Measurements from ENCODE around the gene SMAD6.

The SMAD6 gene

DNA sequence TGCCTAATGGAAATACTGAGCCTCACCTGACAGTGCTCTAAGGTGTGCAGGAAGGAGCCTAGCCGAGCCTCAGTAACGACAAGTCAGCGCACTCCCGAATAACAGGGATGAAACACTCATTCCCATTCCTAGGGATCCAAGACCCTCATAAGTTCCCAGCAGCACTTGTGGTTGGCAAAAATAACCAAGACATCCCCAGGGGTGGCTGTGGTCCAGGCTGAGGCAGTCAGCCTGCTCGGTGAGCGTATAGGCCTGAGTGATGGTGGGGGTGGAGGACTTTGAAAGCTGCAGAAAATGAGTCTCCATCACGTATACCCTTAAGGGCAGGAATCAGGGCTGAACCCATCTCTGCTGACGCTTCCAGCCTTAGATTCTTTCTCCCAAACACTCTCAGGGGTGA lies 120.1 kb downstream of the SMAD6 start:
- no CpG with 5 or more reads among the region's 8 CpGs for WGBS (ENCODE audit: extremely low coverage, insufficient coverage, insufficient read length)
- Histone ChIP-seq H3K18ac (ENCODE audit: low read length) (no peak overlapping the region), H3K4me2 (ENCODE audit: low read length) (no peak overlapping the region), H3K9ac (ENCODE audit: low read length) (no peak overlapping the region), H3K4ac (ENCODE audit: low read depth, low read length) (no peak overlapping the region), H3K27me3 (ENCODE audit: insufficient read depth, low read length) (no peaks in the 10 kb centered on the region), H3K79me1 (ENCODE audit: low read length) (peaks cover 12% of the 10 kb centered on the region), H3K23ac (ENCODE audit: low read length) (no peak overlapping the region), H3K79me2 (ENCODE audit: control insufficient read depth, insufficient read depth, low read length, poor library complexity) (no peaks in the 10 kb centered on the region), H3K27ac (ENCODE audit: low read depth, low read length) (no peak overlapping the region), H2BK12ac (ENCODE audit: low read length) (peak overlapping the region; percentile 15), H2AFZ (ENCODE audit: insufficient read depth, low read length, poor library complexity) (no peak overlapping the region), H3K4me1 (ENCODE audit: control insufficient read depth in 1 of 2, insufficient read depth in 2 of 2, low read length in 2 of 2) (peaks cover 11 to 18% of the 10 kb centered on the region in 2 experiments), H2AK5ac (ENCODE audit: low read length) (no peak overlapping the region), H3K4me3 (ENCODE audit: low read depth, low read length) (no peak overlapping the region), H3K9me3 (ENCODE audit: insufficient read depth, low read depth, low read length) (no peaks in the 10 kb centered on the region), H3K14ac (ENCODE audit: low read length) (peak overlapping the region; percentile 9), H3K36me3 (ENCODE audit: control insufficient read depth in 1 of 2, insufficient read depth in 2 of 2, low read length in 2 of 2) (no peaks in the 10 kb centered on the region), H4K8ac (ENCODE audit: low read depth, low read length) (no peak overlapping the region), H4K12ac (ENCODE audit: low read depth, low read length) (no peak overlapping the region), H4K91ac (ENCODE audit: low read depth, low read length) (peak overlapping the region; percentile 9), H2BK120ac (ENCODE audit: insufficient read depth, low read length, poor library complexity) (peak overlapping the region; percentile 26), H2BK5ac (ENCODE audit: low read depth, low read length, poor library complexity) (no peak overlapping the region)
- no peak for DNase-seq

DNA sequence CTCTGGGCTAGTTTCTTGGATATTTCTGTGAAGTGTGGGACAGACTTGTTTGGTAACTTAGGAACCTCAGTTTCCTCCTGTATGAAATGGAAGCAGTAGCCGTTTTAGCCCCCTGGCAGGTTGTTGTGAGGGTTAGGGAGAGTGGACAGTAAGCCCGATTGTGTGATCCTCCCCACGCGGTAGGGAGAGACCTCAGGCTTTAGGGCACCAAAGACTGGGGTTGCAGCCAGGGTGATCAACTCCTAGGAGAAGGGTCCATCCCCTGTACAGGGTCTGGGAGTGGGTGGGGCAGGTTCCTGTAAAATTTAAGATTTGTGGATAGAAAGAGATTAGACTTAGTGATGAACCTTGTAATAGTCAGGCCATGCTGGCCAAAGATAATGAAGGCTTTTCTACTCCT lies 120.5 kb downstream of the SMAD6 start:
- H3K4ac ChIP-seq (ENCODE audit: low read depth, low read length), result no peak overlapping the region
- no peak overlapping the region for H4K12ac ChIP-seq (ENCODE audit: low read depth, low read length)
- H2BK12ac ChIP-seq (ENCODE audit: low read length), result peak overlapping the region; percentile 15
- H3K9me3 ChIP-seq (ENCODE audit: insufficient read depth, low read depth, low read length), result no peaks in the 10 kb centered on the region
- no peak for DNase-seq
- H3K4me1 ChIP-seq (ENCODE audit: control insufficient read depth in 1 of 2, insufficient read depth in 2 of 2, low read length in 2 of 2), result peaks cover 11 to 18% of the 10 kb centered on the region in 2 experiments
- H3K4me3 ChIP-seq (ENCODE audit: low read depth, low read length), result no peak overlapping the region
- peak overlapping the region; percentile 20 for H2BK120ac ChIP-seq (ENCODE audit: insufficient read depth, low read length, poor library complexity)
- H3K9ac ChIP-seq (ENCODE audit: low read length), result no peak overlapping the region
- no peak overlapping the region for H3K23ac ChIP-seq (ENCODE audit: low read length)
- H3K79me1 ChIP-seq (ENCODE audit: low read length), result peaks cover 12% of the 10 kb centered on the region
- no peak overlapping the region for H2BK5ac ChIP-seq (ENCODE audit: low read depth, low read length, poor library complexity)
- peak overlapping the region; percentile 50 for H2AK5ac ChIP-seq (ENCODE audit: low read length)
- no peaks in the 10 kb centered on the region for H3K27me3 ChIP-seq (ENCODE audit: insufficient read depth, low read length)
- H3K18ac ChIP-seq (ENCODE audit: low read length), result no peak overlapping the region
- no peaks in the 10 kb centered on the region for H3K79me2 ChIP-seq (ENCODE audit: control insufficient read depth, insufficient read depth, low read length, poor library complexity)
- no peak overlapping the region for H3K4me2 ChIP-seq (ENCODE audit: low read length)
- H2AFZ ChIP-seq (ENCODE audit: insufficient read depth, low read length, poor library complexity), result no peak overlapping the region
- peak overlapping the region; percentile 9 for H3K14ac ChIP-seq (ENCODE audit: low read length)
- no peak overlapping the region for H4K8ac ChIP-seq (ENCODE audit: low read depth, low read length)
- H3K36me3 ChIP-seq (ENCODE audit: control insufficient read depth in 1 of 2, insufficient read depth in 2 of 2, low read length in 2 of 2), result no peaks in the 10 kb centered on the region
- WGBS (ENCODE audit: extremely low coverage, insufficient coverage, insufficient read length), result no CpG with 5 or more reads among the region's 4 CpGs
- no peak overlapping the region for H3K27ac ChIP-seq (ENCODE audit: low read depth, low read length)
- peak overlapping the region; percentile 9 for H4K91ac ChIP-seq (ENCODE audit: low read depth, low read length)

DNA sequence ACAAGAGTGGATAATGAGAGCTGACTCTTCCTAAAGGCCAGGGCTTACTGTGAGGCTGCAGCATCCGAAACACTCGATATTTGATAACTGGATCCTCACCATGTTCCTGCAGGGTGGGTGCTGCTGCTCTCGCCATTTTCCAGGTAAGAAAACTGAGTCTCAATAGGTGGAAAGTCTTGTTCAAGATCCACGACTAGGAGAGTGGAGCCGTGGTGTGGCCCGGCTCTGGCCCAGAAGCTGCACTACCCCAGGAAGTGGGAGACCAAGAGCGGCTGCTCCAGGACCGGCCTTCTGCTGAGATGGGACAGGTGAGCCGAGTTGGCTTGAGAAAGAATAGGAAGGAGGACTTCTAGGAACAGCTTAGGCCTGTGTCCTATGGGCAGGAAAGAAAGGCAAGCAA lies 121.6 kb downstream of the SMAD6 start:
- no CpG with 5 or more reads among the region's 9 CpGs for WGBS (ENCODE audit: extremely low coverage, insufficient coverage, insufficient read length)

GRCh38 chr15:66824424-66824823 lies 122.4 kb downstream of the SMAD6 start:
- no peak overlapping the region for H3K23ac ChIP-seq (ENCODE audit: low read length)
- no peak overlapping the region for H3K4me2 ChIP-seq (ENCODE audit: low read length)
- H3K4me1 ChIP-seq (ENCODE audit: control insufficient read depth in 1 of 2, insufficient read depth in 2 of 2, low read length in 2 of 2), result peaks cover 11 to 18% of the 10 kb centered on the region in 2 experiments
- H4K8ac ChIP-seq (ENCODE audit: low read depth, low read length), result no peak overlapping the region
- H3K4me3 ChIP-seq (ENCODE audit: low read depth, low read length), result no peak overlapping the region
- no peaks in the 10 kb centered on the region for H3K36me3 ChIP-seq (ENCODE audit: control insufficient read depth in 1 of 2, insufficient read depth in 2 of 2, low read length in 2 of 2)
- H3K9me3 ChIP-seq (ENCODE audit: insufficient read depth, low read depth, low read length), result no peaks in the 10 kb centered on the region
- peak overlapping the region; percentile 67 for H2BK12ac ChIP-seq (ENCODE audit: low read length)
- no peak overlapping the region for H4K91ac ChIP-seq (ENCODE audit: low read depth, low read length)
- H2AFZ ChIP-seq (ENCODE audit: insufficient read depth, low read length, poor library complexity), result no peak overlapping the region
- H3K9ac ChIP-seq (ENCODE audit: low read length), result no peak overlapping the region
- H3K18ac ChIP-seq (ENCODE audit: low read length), result no peak overlapping the region
- no peaks in the 10 kb centered on the region for H3K27me3 ChIP-seq (ENCODE audit: insufficient read depth, low read length)
- no peak overlapping the region for H4K12ac ChIP-seq (ENCODE audit: low read depth, low read length)
- no peak overlapping the region for H2BK120ac ChIP-seq (ENCODE audit: insufficient read depth, low read length, poor library complexity)
- WGBS (ENCODE audit: extremely low coverage, insufficient coverage, insufficient read length), result no CpG with 5 or more reads among the region's 3 CpGs
- H3K79me2 ChIP-seq (ENCODE audit: control insufficient read depth, insufficient read depth, low read length, poor library complexity), result no peaks in the 10 kb centered on the region
- DNase-seq, result no peak
- no peak overlapping the region for H3K27ac ChIP-seq (ENCODE audit: low read depth, low read length)
- H2AK5ac ChIP-seq (ENCODE audit: low read length), result no peak overlapping the region
- no peak overlapping the region for H3K4ac ChIP-seq (ENCODE audit: low read depth, low read length)
- H3K79me1 ChIP-seq (ENCODE audit: low read length), result peaks cover 12% of the 10 kb centered on the region
- no peak overlapping the region for H2BK5ac ChIP-seq (ENCODE audit: low read depth, low read length, poor library complexity)
- H3K14ac ChIP-seq (ENCODE audit: low read length), result no peak overlapping the region

More for the DNA sequence above, 121.6 kb downstream of the SMAD6 start:
- no peaks in the 10 kb centered on the region for H3K27me3 ChIP-seq (ENCODE audit: insufficient read depth, low read length)
- no peak overlapping the region for H2BK120ac ChIP-seq (ENCODE audit: insufficient read depth, low read length, poor library complexity)
- no peak overlapping the region for H4K8ac ChIP-seq (ENCODE audit: low read depth, low read length)
- H3K4me3 ChIP-seq (ENCODE audit: low read depth, low read length), result no peak overlapping the region
- H3K18ac ChIP-seq (ENCODE audit: low read length), result no peak overlapping the region
- H2BK5ac ChIP-seq (ENCODE audit: low read depth, low read length, poor library complexity), result no peak overlapping the region
- no peak overlapping the region for H3K23ac ChIP-seq (ENCODE audit: low read length)
- H3K9me3 ChIP-seq (ENCODE audit: insufficient read depth, low read depth, low read length), result no peaks in the 10 kb centered on the region
- no peak overlapping the region for H4K91ac ChIP-seq (ENCODE audit: low read depth, low read length)
- no peak overlapping the region for H4K12ac ChIP-seq (ENCODE audit: low read depth, low read length)
- H2BK12ac ChIP-seq (ENCODE audit: low read length), result no peak overlapping the region
- H3K4me2 ChIP-seq (ENCODE audit: low read length), result no peak overlapping the region
- no peak overlapping the region for H3K9ac ChIP-seq (ENCODE audit: low read length)
- no peaks in the 10 kb centered on the region for H3K79me2 ChIP-seq (ENCODE audit: control insufficient read depth, insufficient read depth, low read length, poor library complexity)
- H3K27ac ChIP-seq (ENCODE audit: low read depth, low read length), result no peak overlapping the region
- no peak overlapping the region for H3K14ac ChIP-seq (ENCODE audit: low read length)
- peaks cover 12% of the 10 kb centered on the region for H3K79me1 ChIP-seq (ENCODE audit: low read length)
- H2AFZ ChIP-seq (ENCODE audit: insufficient read depth, low read length, poor library complexity), result no peak overlapping the region
- no peak overlapping the region for H3K4ac ChIP-seq (ENCODE audit: low read depth, low read length)
- H2AK5ac ChIP-seq (ENCODE audit: low read length), result no peak overlapping the region
- H3K36me3 ChIP-seq (ENCODE audit: control insufficient read depth in 1 of 2, insufficient read depth in 2 of 2, low read length in 2 of 2), result no peaks in the 10 kb centered on the region
- peaks cover 11 to 18% of the 10 kb centered on the region in 2 experiments for H3K4me1 ChIP-seq (ENCODE audit: control insufficient read depth in 1 of 2, insufficient read depth in 2 of 2, low read length in 2 of 2)
- no peak for DNase-seq

Data from trophoblast cell (in vitro differentiated cells and primary cell).